Measurements from ENCODE around the gene CACNA1C.

Gene CACNA1C

GRCh38 chr12:2224961-2225360 is 172.2 kb downstream of the CACNA1C start:
- in situ Hi-C loops (cut with MboI; ENCODE audit: low sequenced_read_pairs) = no loop called here

DNA sequence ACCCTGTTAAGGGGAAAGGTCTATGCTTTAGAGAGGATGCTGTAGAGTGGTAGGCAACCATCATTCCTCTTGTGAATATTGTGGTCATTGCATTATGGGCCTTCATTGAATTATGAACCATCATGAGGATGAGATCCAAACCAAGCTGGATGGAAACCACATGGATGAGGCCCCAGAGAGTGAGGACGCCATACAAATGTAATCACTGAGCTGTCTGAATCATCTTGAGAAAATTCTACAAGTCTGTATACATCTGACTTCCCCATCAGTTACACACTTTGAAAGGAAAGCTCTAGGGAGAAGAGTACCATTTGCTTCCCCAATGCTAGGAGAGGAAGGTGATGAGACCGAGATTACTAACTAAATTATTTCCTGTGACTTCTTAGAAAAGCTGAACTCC is 172.9 kb downstream of the CACNA1C start:
- in situ Hi-C loops (cut with MboI; ENCODE audit: low sequenced_read_pairs) = no loop called here

DNA sequence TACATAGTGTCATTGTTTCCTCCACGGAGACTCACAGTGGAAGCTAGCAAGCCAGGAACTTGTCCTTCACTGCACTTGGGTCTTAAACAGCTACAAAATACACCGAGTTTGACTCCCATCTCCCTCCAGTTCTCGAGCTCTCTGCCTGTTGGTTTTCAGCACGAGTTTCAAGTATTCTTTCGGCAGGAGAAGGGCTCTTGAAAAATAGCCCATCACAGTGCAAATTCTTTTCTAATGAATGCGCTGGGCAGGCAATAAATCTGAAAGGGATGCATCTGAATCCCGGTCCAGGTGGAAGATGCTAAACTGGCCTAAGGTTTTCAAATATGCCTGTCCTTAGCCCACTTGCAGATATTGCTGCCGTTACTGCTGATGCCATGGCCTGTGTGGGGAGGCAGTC is 173.9 kb downstream of the CACNA1C start:
- in situ Hi-C loops (cut with MboI; ENCODE audit: low sequenced_read_pairs) = no loop called here

- in situ Hi-C loops (cut with MboI; ENCODE audit: low sequenced_read_pairs) = no loop called here
Measured at GRCh38 chr12:2227360-2227759, 174.6 kb downstream of the CACNA1C start.

GRCh38 chr12:2228535-2228934 is 175.7 kb downstream of the CACNA1C start:
- in situ Hi-C loops (cut with MboI; ENCODE audit: low sequenced_read_pairs) = no loop called here

- in situ Hi-C loops (cut with MboI; ENCODE audit: low sequenced_read_pairs) = no loop called here
Measured at GRCh38 chr12:2229661-2230539, 177.1 kb downstream of the CACNA1C start.

DNA sequence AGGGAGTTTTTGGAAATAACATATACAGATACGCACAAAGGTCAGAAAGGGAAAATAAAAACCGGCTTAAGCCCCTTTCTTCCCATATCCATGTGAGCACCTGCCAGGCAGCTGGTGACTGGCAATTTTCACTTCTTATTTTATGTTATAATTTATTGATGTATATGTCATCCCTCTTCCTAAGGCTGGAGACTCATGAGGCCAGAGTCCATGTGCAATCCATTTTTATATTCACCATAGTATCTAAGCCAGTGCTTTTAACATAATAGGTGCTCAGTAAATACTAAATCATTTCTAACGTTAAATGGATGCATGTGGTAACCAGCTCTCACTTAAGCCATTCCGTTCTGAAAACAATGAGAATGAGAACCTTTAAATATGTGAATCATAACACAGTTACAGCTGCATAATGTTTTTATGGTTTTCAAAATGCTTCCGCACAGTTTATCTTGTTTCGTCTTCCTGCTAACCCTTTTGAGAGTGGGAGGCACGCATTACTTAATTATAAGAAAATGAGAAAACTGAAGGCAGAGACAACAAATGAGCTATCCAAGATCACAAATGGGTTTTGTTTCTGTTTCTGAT is 178.3 kb downstream of the CACNA1C start:
- in situ Hi-C loops (cut with MboI; ENCODE audit: low sequenced_read_pairs) = no loop called here

DNA sequence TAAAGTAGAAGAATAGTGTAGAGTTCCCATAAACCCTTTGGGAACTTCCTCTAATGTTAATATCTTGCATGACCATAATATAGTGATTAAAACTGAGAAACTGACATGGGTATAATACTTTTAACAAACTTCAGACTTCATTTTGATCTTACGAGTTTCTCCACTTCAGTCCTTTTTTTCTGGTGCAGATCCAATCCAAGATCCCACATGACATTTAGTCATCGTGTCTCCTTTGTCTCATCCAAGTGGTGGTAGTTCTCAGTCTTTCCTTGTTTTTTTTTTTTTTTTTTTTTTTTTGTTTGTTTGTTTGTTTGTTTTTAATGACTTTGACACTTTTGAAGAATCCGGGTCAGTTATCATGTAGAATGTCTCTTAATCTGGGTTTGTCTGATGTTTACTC is 179.2 kb downstream of the CACNA1C start:
- in situ Hi-C loops (cut with MboI; ENCODE audit: low sequenced_read_pairs) = no loop called here

GRCh38 chr12:2233034-2233433 is 180.2 kb downstream of the CACNA1C start:
- in situ Hi-C loops (cut with MboI; ENCODE audit: low sequenced_read_pairs) = no loop called here

DNA sequence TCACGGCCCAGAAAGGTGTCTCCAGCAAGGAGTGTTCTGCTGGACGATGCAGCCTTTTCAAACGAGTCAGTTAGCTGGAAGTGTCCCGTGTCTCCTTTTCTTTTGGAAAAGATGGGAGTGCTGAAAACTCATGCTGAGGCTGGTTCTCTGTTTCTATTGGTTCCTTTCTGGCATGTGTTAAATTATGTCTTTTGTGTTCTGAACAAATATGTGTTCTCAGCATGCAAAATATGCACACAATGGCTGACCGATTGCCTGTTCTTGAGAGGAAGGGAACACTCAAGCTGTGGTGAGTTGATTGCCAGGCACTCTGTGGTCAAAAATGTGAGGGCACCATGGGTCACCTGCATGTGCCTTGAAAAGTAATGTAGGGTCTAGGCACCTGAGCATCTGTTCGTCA is 181.3 kb downstream of the CACNA1C start:
- in situ Hi-C loops (cut with MboI; ENCODE audit: low sequenced_read_pairs) = no loop called here

DNA sequence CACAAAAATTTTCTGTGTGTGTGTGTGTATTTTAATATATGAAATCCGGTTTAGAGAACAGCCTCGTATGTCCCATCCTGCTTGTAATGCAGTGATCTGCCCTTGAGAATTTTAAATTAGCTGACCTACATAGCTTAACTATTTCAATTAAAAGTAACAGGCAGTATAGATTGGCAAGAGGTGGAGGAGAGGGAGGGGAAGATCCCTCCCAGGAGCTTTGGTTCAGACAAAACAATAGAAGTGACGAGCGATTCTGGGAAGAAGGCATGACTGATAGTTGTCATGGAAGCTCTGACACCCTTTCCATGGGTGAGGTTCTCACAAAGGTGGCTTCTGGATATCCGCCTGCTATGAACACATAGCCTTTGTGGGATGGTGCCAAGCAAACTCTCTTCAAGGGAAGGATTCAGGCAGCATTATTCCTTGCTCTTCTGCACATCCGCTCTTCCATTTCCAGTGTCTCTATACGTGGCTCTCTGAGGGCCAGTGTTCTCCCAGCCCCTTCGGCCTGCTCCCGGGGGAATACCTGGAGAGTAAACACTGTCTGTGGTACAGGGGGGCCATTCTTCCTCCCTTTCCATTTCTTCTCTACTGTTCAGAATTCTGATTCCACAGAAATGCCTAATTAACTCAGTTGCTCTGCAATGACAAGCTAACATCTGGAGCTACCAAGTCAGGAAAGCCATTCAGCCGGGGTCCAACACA is 182.0 kb downstream of the CACNA1C start:
- in situ Hi-C loops (cut with MboI; ENCODE audit: low sequenced_read_pairs) = no loop called here

- in situ Hi-C loops (cut with MboI; ENCODE audit: low sequenced_read_pairs) = no loop called here
Measured at GRCh38 chr12:2236506-2237294, 183.9 kb downstream of the CACNA1C start.

- in situ Hi-C loops (cut with MboI; ENCODE audit: low sequenced_read_pairs) = no loop called here
Measured at GRCh38 chr12:2238111-2238510, 185.3 kb downstream of the CACNA1C start.

DNA sequence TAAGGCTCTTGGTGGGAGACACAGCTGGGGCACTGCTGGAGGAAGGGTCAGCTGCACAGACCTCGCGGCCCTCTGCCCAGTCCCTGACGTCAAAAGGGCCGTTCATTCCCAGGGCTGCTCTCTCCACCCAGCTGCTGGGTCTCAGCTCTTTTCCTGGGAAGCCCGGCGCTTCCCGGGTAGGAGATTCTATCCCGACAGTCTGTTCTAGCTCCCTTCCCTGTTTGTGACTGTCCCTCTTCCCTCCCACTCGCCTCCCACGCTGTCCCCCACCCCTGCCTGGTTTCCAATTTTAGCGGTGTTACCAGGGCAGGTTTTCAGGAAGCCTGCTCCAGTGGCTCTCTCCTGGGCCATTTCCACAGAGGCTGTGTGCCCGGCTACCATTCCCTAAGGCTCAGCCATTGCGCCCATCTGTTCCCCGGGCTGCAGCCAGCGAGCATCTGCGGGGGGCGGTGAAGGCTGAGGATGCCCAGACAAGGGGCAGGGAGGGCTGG is 186.6 kb downstream of the CACNA1C start:
- in situ Hi-C loops (cut with MboI; ENCODE audit: low sequenced_read_pairs) = no loop called here

DNA sequence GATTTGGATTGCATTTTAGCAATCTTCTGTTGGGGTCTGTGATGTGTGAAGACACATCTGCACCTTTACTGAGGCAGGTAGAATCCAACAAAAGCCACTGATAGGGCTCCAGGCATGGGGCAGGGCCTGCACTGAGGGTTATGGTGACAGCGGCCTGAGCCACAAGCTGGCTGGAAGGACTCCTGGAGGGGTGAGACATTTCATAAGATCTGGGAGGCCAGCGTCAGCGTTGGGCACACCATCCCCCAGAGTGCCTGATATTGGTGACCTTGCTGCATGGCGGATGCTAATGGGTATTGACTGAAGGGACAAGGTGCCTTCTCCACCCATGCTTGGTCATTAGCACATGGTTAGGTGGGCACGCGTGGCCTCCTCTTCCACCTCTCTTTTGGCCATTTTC is 187.6 kb downstream of the CACNA1C start:
- in situ Hi-C loops (cut with MboI; ENCODE audit: low sequenced_read_pairs) = no loop called here

DNA sequence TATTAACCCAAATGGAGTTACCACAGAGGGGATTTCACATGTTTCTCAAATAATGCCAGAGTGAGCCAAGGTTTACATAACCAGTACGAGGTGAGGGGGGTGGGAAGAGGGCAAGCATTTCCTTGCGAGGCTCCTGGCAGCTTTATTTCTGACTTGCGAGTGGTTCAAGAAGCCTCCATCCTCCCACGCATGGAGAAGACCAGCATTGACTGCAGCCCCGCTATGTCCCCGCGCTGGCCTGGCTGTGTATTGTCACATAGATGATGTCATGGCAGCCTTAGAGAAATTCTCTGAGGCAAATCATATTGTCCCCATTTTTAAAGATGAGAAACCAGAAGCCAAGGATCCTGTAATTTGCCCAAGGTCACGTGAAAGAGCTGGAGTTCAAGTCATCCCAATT is 188.2 kb downstream of the CACNA1C start:
- in situ Hi-C loops (cut with MboI; ENCODE audit: low sequenced_read_pairs) = no loop called here

DNA sequence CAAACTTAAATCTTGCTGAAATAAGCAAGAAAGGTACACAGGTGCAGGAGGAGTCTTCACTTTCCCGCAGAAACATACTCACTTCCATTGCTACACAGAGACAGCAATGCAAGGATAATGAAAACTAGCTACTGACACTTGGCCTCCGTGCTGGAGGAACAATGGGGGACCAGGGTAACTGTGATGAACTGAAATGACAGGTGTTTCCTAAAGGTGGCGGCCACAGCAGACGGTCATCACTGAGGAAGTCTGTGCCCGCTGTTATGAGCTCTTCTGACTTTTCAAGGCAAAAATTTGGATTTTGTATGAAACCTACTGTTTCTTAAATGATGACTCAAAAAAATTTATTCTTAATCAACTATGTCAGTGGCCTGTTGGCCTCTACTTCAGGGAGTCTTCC is 189.4 kb downstream of the CACNA1C start:
- in situ Hi-C loops (cut with MboI; ENCODE audit: low sequenced_read_pairs) = no loop called here

GRCh38 chr12:2242816-2243215 is 190.0 kb downstream of the CACNA1C start:
- in situ Hi-C loops (cut with MboI; ENCODE audit: low sequenced_read_pairs) = no loop called here

- in situ Hi-C loops (cut with MboI; ENCODE audit: low sequenced_read_pairs) = no loop called here
Measured at GRCh38 chr12:2243275-2243674, 190.5 kb downstream of the CACNA1C start.

GRCh38 chr12:2244013-2244861 is 191.4 kb downstream of the CACNA1C start:
- in situ Hi-C loops (cut with MboI; ENCODE audit: low sequenced_read_pairs) = no loop called here

All from HL-60/S4 treated with retinoic acid at 250 ng/mL for 4 days and 3 days (cell line).